Stimulated activated CD8-positive, alpha-beta memory T cell treated with anti-CD3 and anti-CD28 coated beads, Interleukin-7, amount 100 ng/mL, for 1 hour (primary cell): ENCODE measurements around the gene MCHR1.
"Not testable (repeated sequence)": the region's sequence is repeated elsewhere in the genome, so short reads cannot be mapped to it uniquely, and the experiment has no call there.

Source experiments
- DNase-seq, 2 donors: peaks; one replicate each; pipeline ENCODE4 v3.0.0-alpha.2; 2020; ENCODE audit warnings: low read depth in 2 of 2

The MCHR1 gene

GRCh38 chr22:40679249-40679963 lies at the start of gene MCHR1:
Gene MCHR1, plus strand, starts transcription at chr22:40679484. Its CDS starts 169 bp downstream, at chr22:40679653.
- DNase-seq = no peak

GRCh38 chr22:40631925-40632324 lies 47.4 kb upstream of the MCHR1 start:
- no peak for DNase-seq

GRCh38 chr22:40633036-40633435 lies 46.2 kb upstream of the MCHR1 start:
- DNase-seq = no peak

- DNase-seq = no peak
Measured at GRCh38 chr22:40634119-40634903, 45.0 kb upstream of the MCHR1 start.

GRCh38 chr22:40635043-40635939 lies 44.0 kb upstream of the MCHR1 start:
- DNase-seq = no peak

GRCh38 chr22:40635940-40636379 lies 43.3 kb upstream of the MCHR1 start:
- no peak for DNase-seq

DNA sequence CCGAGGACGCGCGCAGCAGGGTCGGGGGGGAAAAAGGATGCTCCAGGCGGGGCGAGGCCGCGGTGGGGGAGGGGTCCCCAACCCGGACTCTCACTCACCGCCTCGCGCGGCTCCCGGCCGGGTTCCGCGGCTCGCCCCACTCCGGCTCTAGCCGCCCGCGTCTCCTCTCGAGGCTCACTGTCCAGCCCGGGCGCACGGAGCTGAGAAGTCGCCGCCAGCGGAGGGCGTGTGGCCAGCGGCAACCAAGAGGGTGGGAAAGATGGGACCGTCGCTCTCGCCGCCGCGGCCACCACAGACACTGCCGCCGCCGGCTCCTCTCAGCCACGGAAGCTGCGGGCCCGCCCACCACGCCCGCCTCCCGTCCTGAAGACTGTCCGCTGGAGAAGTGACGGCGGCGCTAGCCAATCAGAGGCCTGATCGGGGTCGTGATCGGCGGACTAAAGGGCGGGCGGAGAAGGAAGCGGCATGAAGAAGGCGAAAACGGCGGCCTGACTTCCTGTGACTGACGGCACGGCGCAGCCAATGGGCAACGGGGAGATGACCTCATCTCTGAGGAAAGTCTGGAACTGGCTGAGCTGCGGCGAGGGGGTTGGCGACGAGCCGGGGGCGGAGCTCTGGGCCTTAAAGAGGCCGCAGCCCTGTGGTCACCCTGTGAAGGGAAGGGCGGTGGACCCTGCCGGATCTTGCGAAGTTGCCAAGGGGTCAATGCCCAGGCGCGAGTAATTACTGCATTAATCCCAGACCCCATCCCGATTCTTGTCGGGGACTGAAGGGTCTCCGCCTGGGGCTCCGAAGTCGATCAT lies 42.7 kb upstream of the MCHR1 start, which contains the start of gene MRTFA:
Gene MRTFA (minus strand): TSS at position 340 of the 803 bp plus-strand sequence.
- peak; percentile 99 for DNase-seq

DNA sequence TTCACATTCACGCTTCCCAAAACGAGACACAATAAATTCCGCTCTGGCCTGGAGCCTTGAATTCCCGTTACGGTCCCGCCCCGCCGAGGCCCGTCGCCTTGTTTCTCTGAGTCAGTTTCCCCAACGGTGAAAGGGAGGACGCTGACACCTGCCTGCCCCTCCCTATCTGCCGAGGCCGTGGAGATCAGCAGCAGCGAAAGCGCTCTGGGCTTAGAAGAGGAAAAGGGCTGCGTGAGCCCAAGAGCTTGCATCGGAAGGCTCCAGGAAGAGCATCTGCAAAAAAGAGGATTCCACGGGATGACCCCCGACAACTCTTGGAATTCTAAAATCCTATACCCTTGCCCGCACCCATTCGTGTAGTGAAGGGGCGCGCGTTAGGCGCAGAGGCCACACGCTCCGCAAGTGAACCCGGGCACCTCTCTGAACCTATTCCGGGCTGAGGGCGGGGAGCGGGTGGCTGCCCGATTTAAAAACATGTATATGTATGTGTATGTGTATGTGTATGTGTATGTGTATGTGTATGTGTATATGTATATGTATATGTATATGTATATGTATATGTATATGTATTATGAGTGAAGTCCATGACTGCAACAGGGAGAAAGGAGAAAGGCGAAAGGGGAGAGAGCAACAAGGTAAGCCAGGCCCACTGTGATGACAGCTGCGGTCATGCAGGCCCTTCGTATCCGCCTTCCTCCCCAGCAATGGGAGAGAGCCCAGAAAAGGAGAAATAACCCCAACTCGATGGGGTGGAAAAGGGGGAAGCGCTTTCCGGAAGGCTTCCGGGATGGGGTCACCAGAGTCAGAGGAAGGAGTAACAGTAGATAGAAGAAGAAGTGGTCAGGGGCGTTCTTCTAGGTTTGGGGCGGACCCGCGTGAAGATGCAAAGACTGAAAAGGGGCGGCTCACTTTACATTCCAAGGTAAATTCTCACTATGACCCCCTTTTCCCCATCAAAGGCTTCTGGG lies 41.8 kb upstream of the MCHR1 start:
- peak in 1 of 2 donors; percentile 19 for DNase-seq

DNA sequence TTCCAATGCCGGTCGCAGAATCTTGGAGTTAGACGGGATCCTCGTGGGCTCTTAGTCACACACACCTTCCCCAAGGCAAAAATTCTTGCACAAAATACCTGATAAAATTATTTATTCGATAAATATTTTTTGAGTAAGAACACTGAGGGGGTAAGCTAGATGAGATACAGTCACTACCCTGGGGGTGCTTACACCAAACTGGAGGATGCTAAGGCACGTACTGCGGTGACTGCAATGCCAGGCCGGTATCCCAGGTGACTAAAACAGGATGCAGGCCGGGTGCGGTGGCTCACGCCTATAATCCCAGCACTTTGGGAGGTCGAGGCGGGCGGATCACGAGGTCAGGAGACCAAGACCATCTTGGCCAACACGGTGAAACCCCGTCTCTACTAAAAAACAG lies 41.0 kb upstream of the MCHR1 start:
- DNase-seq = no peak

- DNase-seq = no peak
Measured at GRCh38 chr22:40641269-40641668, 38.0 kb upstream of the MCHR1 start.

DNA sequence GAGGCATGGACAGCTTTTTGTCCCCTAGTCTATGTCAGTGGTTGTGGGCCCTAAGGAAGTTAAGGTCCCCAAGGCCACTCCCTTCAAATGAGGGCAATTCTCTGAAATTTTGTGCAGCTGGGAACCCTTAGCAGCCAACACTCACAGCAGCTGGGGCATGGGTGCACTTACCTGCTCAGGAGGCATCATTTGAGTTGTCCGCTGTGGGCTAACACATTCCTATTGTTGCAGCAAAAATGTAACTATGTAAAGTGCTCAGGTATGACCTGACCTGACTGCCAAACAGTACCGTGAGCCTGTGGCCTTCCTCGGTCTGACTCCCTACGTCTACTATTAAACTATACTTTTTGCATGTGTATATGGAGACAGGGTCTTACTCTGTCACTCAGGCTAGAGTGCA lies 37.0 kb upstream of the MCHR1 start:
- DNase-seq = no peak

DNA sequence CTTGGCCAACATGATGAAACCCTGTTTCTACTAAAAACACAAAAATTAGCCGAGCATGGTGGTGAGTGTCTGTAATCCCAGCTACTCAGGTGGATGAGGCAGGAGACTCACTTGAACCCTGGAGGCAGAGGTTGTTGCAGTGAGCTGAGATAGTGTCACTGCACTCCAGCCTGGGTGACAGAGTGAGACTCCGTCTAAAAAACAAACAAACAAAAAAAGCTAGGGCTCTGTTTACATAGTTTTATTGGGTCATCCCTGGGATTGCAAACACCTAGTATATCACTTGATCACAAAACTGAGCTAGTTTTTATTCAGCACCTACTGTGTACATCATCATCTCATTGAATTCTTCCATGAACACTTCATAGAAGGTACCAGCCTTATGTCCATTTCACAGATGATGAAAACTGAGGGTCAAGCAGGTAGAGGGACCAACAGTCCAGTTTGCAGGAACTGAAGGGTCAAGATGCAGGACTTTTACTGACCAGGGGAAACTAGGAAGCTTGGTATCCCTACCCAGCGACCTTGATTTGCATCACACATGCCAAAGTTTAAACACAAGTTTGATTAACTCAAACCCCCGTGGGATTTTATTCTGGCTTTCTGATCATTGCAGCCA lies 33.6 kb upstream of the MCHR1 start:
- no peak for DNase-seq

GRCh38 chr22:40648386-40648785 lies 30.9 kb upstream of the MCHR1 start:
- DNase-seq = no peak

- DNase-seq = no peak
Measured at GRCh38 chr22:40651057-40651456, 28.2 kb upstream of the MCHR1 start.

GRCh38 chr22:40651563-40652501 lies 27.5 kb upstream of the MCHR1 start:
- peak; percentile 25 for DNase-seq

DNA sequence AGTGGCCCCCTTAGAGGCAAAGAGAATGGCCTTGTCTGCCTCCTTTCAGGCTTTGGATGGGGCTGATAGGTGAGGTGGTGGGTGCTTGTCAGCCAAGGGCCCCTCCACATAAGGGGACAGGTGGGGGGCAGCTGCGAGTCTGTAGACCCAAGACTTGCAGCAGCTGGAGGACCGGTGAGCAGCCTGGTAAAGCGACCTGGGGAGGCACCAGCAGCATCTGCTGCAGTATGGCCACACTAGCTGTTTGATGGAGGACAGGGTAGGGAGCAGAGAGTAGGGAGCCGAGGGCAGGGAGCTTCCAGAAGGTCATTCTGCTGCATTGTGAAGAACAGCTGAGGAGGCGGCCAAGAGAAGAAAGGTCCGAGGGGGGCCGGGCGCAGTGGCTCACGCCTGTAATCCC lies 25.9 kb upstream of the MCHR1 start:
- no peak for DNase-seq

DNA sequence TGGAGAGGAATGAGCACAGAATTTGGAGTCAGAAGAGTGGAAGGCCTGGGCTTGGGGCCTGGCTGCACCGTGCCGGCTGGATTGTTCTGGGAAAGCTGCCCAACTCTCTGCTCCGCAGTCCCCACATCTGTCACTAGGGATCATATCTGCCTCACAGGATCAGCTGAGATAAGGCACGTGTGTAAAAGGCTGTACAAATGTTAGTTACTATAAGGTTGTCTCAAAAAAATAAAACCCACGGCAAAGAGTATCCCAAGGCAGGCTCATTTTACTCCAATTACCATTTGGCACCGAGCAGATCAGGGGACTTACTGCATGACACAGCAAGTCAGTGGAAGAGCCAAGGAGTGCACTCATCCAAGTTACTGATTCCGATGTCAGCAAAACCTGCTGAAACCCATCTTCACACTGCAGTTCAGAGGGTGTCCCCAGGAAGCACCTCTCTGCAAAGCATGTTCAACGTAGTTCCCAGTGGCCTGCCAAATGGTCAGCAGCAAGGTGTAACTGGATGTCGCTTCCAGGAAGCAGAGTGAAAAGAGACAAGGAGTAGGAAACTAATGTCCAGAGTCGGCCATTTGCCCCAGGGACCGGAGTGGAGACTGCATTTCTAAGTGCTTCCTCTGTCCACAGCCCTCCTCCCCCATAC lies 24.6 kb upstream of the MCHR1 start:
- DNase-seq = no peak

- DNase-seq = not testable (repeated sequence)
Measured at GRCh38 chr22:40655941-40656340, 23.3 kb upstream of the MCHR1 start.
